HCT116 (cell line): ENCODE results near the gene TRHDE. TPM values are rescaled to one million over a fixed set of nuclear protein-coding genes. Genes with fewer than 3 reads are reported as not detected.

Experiments
- ATAC-seq: fragments of 200-7000 bp; cut with Tn5 transposase; 2 replicates; pipeline ENCODE4 v1.9.1; 2020; ENCODE audit warnings: mild to moderate bottlenecking, moderate library complexity
- BruUV-seq: library from RNA; stranded (reverse); fragments of 400-500 nt; replicated peaks from 2 replicates; lab custom pipeline; 2021; lab: Mats Ljungman, UMichigan
- CTCF ChIA-PET: fragments of 300-600 bp; sonication (Branson Sonifier 250); formaldehyde crosslinking; loops from one replicate; lab custom pipeline; 2021; ENCODE audit warnings: antibody characterized with exemption; lab: Charles Lee
- POLR2A ChIA-PET: fragments of 300-600, 350-600 bp; sonication (Branson Sonifier 250); formaldehyde crosslinking; loops from one replicate; lab custom pipeline; 2021; ENCODE audit warnings: antibody characterized with exemption; lab: Charles Lee
- RAD21 ChIA-PET, 2 experiments: fragments of 300-600 bp; sonication (Branson Sonifier 250); formaldehyde crosslinking; loops; one replicate each; lab custom pipeline; 2023; ENCODE audit warnings: low total read pairs in 2 of 2; ENCODE audit not compliant: uncharacterized antibody in 2 of 2, unreplicated experiment in 2 of 2, low non-redundant PET in 1 of 2; lab: Charles Lee
- DNase-seq: peaks from one replicate; pipeline ENCODE4 v3.0.0-alpha.2; 2010; ENCODE audit warnings: low read depth, low spot score
- H2AFZ ChIP-seq: fragments of 200-600 bp; shearing (Covaris generic), sonication (generic); 2 replicates; pipeline ENCODE4 v1.6.1; 2017; ENCODE audit warnings: low read depth, mixed run types, mixed read lengths, antibody characterized with exemption, low read length; ENCODE audit not compliant: poor library complexity, severe bottlenecking
- H3K27ac ChIP-seq: 2 replicates; pipeline ENCODE4 v1.5.1; 2012; ENCODE audit warnings: low read depth, low read length
- H3K27me3 ChIP-seq: fragments of 200-600 bp; sonication (generic); 2 replicates; pipeline ENCODE4 v1.6.1; 2016; ENCODE audit warnings: mixed run types, low read length, mixed read lengths; ENCODE audit not compliant: insufficient read depth
- H3K36me3 ChIP-seq, 2 experiments: fragments of 200-500 bp in 1 of 2; fragments of 200-600 bp in 1 of 2; sonication (Bioruptor generic) in 1 of 2; sonication (generic) in 1 of 2; 2 replicates each; pipeline versions ENCODE4 v1.5.1 to v1.6.1; 2014 to 2016; ENCODE audit warnings: low read length in 2 of 2, inconsistent platforms in 1 of 2, mixed read lengths in 1 of 2, mixed run types in 1 of 2; ENCODE audit not compliant: insufficient read depth in 2 of 2, control insufficient read depth in 1 of 2
- H3K4me1 ChIP-seq, 2 experiments: fragments of 200-600 bp in 1 of 2; sonication (generic) in 1 of 2; 2 replicates each; pipeline versions ENCODE4 v1.5.1 to v1.6.1; 2012 to 2017; ENCODE audit warnings: low read length in 2 of 2, inconsistent platforms in 1 of 2, mild to moderate bottlenecking in 1 of 2, mixed read lengths in 1 of 2, mixed run types in 1 of 2, moderate library complexity in 1 of 2; ENCODE audit not compliant: insufficient read depth in 2 of 2, control insufficient read depth in 1 of 2
- H3K4me2 ChIP-seq: fragments of 200-600 bp; sonication (generic); 2 replicates; pipeline ENCODE4 v1.6.1; 2017; ENCODE audit warnings: mixed run types, low read length, mixed read lengths
- H3K4me3 ChIP-seq, 2 experiments: fragments of 200-600 bp in 1 of 2; sonication (generic) in 1 of 2; replicated peaks in 1 of 2; 2 replicates each; pipeline ENCODE4 v1.5.1; 2011 to 2016; ENCODE audit warnings: low read length in 2 of 2, control low read depth in 1 of 2, low read depth in 1 of 2, mild to moderate bottlenecking in 1 of 2, mixed read lengths in 1 of 2, mixed run types in 1 of 2
- H3K79me2 ChIP-seq: fragments of 200-600 bp; sonication (generic); 2 replicates; pipeline ENCODE4 v1.6.1; 2017; ENCODE audit warnings: mild to moderate bottlenecking, mixed run types, low read length, moderate library complexity, mixed read lengths; ENCODE audit not compliant: insufficient read depth
- H3K9ac ChIP-seq: fragments of 200-600 bp; sonication (generic); 2 replicates; pipeline ENCODE4 v1.6.1; 2016; ENCODE audit warnings: low read length, mixed read lengths
- H3K9me2 ChIP-seq: fragments of 200-600 bp; sonication (generic), shearing (Covaris generic); 2 replicates; pipeline ENCODE4 v1.6.1; 2017; ENCODE audit warnings: mixed run types, mild to moderate bottlenecking, moderate library complexity; ENCODE audit not compliant: insufficient read depth
- H3K9me3 ChIP-seq, 2 experiments: fragments of 200-500 bp in 1 of 2; fragments of 200-600 bp in 1 of 2; sonication (Bioruptor generic) in 1 of 2; sonication (generic) in 1 of 2; 2 replicates each; pipeline ENCODE4 v1.6.1; 2014 to 2017; ENCODE audit warnings: low read length in 2 of 2, mixed read lengths in 2 of 2, inconsistent platforms in 1 of 2, low read depth in 1 of 2, mild to moderate bottlenecking in 1 of 2, mixed run types in 1 of 2, moderate library complexity in 1 of 2; ENCODE audit not compliant: control insufficient read depth in 1 of 2, insufficient read depth in 1 of 2
- H4K20me1 ChIP-seq: fragments of 200-600 bp; sonication (generic), shearing (Covaris generic); 2 replicates; pipeline ENCODE4 v1.6.1; 2017; ENCODE audit warnings: mixed run types, mild to moderate bottlenecking, moderate library complexity; ENCODE audit not compliant: insufficient read depth
- CTCF ChIP-seq, 3 experiments: fragments of 200-600 bp in 1 of 3; sonication (generic) in 1 of 3; IDR thresholded peaks in 2 of 3; conservative IDR thresholded peaks in 1 of 3; 2 replicates each; pipeline ENCODE4 v1.5.1; 2012 to 2017; ENCODE audit warnings: low read depth in 2 of 3, low read length in 2 of 3, antibody characterized with exemption in 1 of 3, borderline replicate concordance in 1 of 3, control low read depth in 1 of 3, mild to moderate bottlenecking in 1 of 3, mixed read lengths in 1 of 3, mixed run types in 1 of 3, moderate library complexity in 1 of 3; ENCODE audit not compliant: insufficient read depth in 1 of 3
- EGR1 ChIP-seq: IDR thresholded peaks from 2 replicates; pipeline ENCODE4 v1.6.1; 2012; ENCODE audit warnings: low read depth
- ELF1 ChIP-seq: IDR thresholded peaks from 2 replicates; pipeline ENCODE4 v1.6.1; 2012; ENCODE audit warnings: low read depth, borderline replicate concordance
- EZH2 ChIP-seq: fragments of 200-600 bp; sonication (generic); IDR thresholded peaks from 2 replicates; pipeline ENCODE4 v1.6.1; 2017; ENCODE audit warnings: antibody characterized with exemption, mixed run types
- EZH2phosphoT487 ChIP-seq: fragments of 200-600 bp; IDR thresholded peaks from 2 replicates; pipeline ENCODE4 v1.6.1; 2018; ENCODE audit warnings: antibody characterized with exemption, borderline replicate concordance
- JUND ChIP-seq: IDR thresholded peaks from 2 replicates; pipeline ENCODE4 v1.6.1; 2012
- SP1 ChIP-seq: IDR thresholded peaks from 2 replicates; pipeline ENCODE4 v1.6.1; 2012; ENCODE audit warnings: low read depth
- TCF7L2 ChIP-seq: IDR thresholded peaks from 2 replicates; pipeline ENCODE4 v1.7.0; 2011; ENCODE audit warnings: borderline replicate concordance, inconsistent platforms; ENCODE audit not compliant: insufficient read depth, insufficient read length; ENCODE audit errors: extremely low read depth
- YY1 ChIP-seq: IDR thresholded peaks from 2 replicates; pipeline ENCODE4 v1.6.1; 2011; ENCODE audit warnings: low read length, low read depth, moderate library complexity, mild to moderate bottlenecking; ENCODE audit not compliant: insufficient replicate concordance; ENCODE audit errors: extremely low read depth
- ZFX ChIP-seq: fragments of 450-650 bp; IDR thresholded peaks from 2 replicates; pipeline ENCODE4 v1.6.1; 2017
- intact Hi-C: fragments of 100-400 bp; cut with micrococcal nuclease; formaldehyde crosslinking; loops from 2 replicates; pipeline ENCODE4 v1.10.0; 2022
- total RNA-seq: library from RNA; stranded (reverse); gene quantifications from one replicate; pipeline ENCODE4 v1.2.1, GENCODE V29; 2021; ENCODE audit not compliant: unreplicated experiment
- TF ChIP-seq, protein P1 (sequence below): IDR thresholded peaks from 2 replicates; pipeline ENCODE4 v1.6.1; 2011; ENCODE audit warnings: mild to moderate bottlenecking, low read length, moderate library complexity; ENCODE audit not compliant: insufficient replicate concordance; ENCODE audit errors: extremely low read depth
- TF ChIP-seq, protein P2 (sequence below): IDR thresholded peaks from 2 replicates; pipeline ENCODE4 v1.6.1; 2012; ENCODE audit warnings: low read depth

Gene TRHDE
- total RNA-seq, 1 experiment from 2014 or later, result 2.9 TPM

DNA sequence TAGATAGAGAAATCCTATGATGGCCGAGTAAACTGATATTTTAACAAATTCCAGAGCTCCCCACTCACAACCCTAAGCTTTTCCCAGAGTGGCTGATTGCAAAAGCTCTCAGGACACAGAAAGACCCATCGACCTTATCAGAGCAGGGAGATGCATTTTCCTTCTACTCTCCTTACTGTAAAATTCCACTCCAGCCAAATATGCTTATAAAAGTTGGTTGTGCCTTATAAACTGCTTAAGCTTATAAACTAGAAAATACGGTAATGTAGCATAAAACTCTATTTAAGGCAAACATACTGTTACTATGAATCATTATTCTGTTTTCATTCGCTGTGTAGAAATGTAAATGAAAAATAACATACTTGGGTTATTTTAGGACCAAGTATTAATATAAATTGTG, 41.6 kb upstream of the TRHDE start:
- DNase-seq, result no peak
- Histone ChIP-seq H2AFZ (no peak overlapping the region), H3K4me2 (no peak overlapping the region), H3K9ac (no peak overlapping the region), H4K20me1 (no peaks in the 10 kb centered on the region), H3K27me3 (no peaks in the 10 kb centered on the region), H3K79me2 (no peaks in the 10 kb centered on the region), H3K9me2 (no peaks in the 10 kb centered on the region), H3K9me3 (no peaks in the 10 kb centered on the region)
- POLR2A ChIA-PET, result no interaction called here
- TF ChIP-seq EZH2phosphoT487 (no peak), JUND (no peak), ZFX (no peak), EGR1 (no peak), ELF1 (no peak), EZH2 (no peak), SP1 (no peak), TCF7L2 (no peak), CTCF (IDR thresholded peaks at IDR 0.05 in 2 of 3, conservative IDR thresholded peaks at IDR 0.05 in 1 of 3; ENCODE audit: borderline replicate concordance in 1 of 3, insufficient read depth in 1 of 3, low read depth in 2 of 3, low read length in 2 of 3) (no peak), YY1 (no peak)
- TF ChIP-seq, protein P1, sequence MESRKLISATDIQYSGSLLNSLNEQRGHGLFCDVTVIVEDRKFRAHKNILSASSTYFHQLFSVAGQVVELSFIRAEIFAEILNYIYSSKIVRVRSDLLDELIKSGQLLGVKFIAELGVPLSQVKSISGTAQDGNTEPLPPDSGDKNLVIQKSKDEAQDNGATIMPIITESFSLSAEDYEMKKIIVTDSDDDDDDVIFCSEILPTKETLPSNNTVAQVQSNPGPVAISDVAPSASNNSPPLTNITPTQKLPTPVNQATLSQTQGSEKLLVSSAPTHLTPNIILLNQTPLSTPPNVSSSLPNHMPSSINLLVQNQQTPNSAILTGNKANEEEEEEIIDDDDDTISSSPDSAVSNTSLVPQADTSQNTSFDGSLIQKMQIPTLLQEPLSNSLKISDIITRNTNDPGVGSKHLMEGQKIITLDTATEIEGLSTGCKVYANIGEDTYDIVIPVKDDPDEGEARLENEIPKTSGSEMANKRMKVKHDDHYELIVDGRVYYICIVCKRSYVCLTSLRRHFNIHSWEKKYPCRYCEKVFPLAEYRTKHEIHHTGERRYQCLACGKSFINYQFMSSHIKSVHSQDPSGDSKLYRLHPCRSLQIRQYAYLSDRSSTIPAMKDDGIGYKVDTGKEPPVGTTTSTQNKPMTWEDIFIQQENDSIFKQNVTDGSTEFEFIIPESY, result no peak
- TF ChIP-seq, protein P2, sequence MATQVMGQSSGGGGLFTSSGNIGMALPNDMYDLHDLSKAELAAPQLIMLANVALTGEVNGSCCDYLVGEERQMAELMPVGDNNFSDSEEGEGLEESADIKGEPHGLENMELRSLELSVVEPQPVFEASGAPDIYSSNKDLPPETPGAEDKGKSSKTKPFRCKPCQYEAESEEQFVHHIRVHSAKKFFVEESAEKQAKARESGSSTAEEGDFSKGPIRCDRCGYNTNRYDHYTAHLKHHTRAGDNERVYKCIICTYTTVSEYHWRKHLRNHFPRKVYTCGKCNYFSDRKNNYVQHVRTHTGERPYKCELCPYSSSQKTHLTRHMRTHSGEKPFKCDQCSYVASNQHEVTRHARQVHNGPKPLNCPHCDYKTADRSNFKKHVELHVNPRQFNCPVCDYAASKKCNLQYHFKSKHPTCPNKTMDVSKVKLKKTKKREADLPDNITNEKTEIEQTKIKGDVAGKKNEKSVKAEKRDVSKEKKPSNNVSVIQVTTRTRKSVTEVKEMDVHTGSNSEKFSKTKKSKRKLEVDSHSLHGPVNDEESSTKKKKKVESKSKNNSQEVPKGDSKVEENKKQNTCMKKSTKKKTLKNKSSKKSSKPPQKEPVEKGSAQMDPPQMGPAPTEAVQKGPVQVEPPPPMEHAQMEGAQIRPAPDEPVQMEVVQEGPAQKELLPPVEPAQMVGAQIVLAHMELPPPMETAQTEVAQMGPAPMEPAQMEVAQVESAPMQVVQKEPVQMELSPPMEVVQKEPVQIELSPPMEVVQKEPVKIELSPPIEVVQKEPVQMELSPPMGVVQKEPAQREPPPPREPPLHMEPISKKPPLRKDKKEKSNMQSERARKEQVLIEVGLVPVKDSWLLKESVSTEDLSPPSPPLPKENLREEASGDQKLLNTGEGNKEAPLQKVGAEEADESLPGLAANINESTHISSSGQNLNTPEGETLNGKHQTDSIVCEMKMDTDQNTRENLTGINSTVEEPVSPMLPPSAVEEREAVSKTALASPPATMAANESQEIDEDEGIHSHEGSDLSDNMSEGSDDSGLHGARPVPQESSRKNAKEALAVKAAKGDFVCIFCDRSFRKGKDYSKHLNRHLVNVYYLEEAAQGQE, result no peak
- TF ChIP-seq, all 23 proteins: peak for 0
- no peaks in the 10 kb centered on the region for H3K4me1 ChIP-seq
- intact Hi-C loops, result no loop called here
- H3K27ac ChIP-seq, result no peak overlapping the region
- no peaks in the 10 kb centered on the region for H3K36me3 ChIP-seq
- H3K4me3 ChIP-seq, result no peak overlapping the region
- ATAC-seq, result no peak
- RAD21 ChIA-PET, result no interaction called here
- BruUV-seq, result no TSS peak
- CTCF ChIA-PET, result no interaction called here
